ENCODE measurements around the gene PPHLN1.

PPHLN1 gene

GRCh38 chr12:42444192-42444943 lies 118.4 kb downstream of the PPHLN1 start:
- no peak for DNase-seq

GRCh38 chr12:42445891-42446290 lies 119.9 kb downstream of the PPHLN1 start:
- DNase-seq: no peak

- DNase-seq: no peak
These were observed 120.8 kb downstream of the PPHLN1 start for GRCh38 chr12:42446761-42447160.

GRCh38 chr12:42447371-42447786 lies 121.4 kb downstream of the PPHLN1 start:
- no peak for DNase-seq

DNA sequence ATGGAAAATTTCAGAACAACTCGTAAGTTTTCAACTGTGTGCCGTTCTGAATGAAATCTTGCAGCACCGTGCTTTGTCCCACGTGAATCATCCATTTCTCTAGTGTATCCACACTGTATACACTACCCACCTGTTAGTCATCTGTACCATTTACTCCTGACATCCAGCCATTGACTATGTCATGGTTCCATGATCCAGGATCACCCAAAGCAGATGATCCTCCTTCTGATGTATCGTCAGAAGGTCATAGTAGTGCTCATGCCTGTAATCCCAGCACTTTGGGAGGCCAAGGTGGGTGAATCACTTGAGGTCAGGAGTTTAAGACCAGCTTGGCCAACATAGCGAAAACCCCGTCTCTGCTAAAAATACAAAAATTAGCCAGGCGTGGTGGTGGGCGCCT lies 122.9 kb downstream of the PPHLN1 start:
- DNase-seq: no peak

- no peak for DNase-seq
These were observed 124.3 kb downstream of the PPHLN1 start for GRCh38 chr12:42450248-42450647.

- DNase-seq: no peak
These were observed 132.6 kb downstream of the PPHLN1 start for GRCh38 chr12:42458575-42458974.

DNA sequence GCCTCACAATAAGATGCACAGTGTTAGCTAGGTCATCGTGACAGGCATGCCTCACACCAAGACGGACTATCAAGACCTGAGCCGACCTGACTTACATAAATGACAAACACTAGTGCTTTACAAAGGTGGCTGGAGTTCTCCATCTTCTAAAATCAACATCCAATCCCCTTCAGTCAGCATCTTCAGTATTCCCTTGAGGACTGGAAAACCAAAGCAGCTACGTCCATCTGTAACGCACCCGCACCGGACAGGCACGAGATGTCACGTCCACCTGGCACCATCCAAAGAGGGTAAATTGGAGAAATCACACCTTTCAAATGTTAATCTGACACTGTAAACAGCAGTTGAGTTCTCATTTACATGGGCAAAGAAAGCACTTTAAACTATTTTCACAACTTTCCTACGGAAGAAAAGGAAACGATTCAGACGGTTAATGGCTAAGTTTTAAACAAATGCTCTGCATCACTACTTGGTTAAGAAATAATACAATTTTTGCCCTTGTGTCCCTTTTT lies 133.4 kb downstream of the PPHLN1 start:
- no peak for DNase-seq

GRCh38 chr12:42462486-42462885 lies 136.5 kb downstream of the PPHLN1 start:
- no peak for DNase-seq

DNA sequence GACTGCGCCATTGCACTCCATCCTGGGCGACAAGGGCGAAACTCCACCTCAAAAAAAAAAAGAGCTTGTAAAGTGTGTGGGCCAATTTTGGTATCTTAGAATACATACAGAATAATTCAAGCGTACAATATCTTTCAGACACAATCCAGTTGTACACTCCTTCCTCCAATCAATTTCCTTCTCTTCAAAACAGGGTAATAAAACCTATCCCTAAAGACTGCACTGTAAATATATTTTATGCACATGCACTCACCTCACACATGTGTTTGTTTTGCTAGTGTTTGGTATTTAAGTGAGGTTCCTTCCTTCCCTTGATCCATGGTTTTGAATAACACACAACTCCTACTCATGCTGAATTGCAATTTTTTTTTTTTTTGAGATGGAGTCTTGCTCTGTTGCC lies 137.7 kb downstream of the PPHLN1 start:
- no peak for DNase-seq

- no peak for DNase-seq
These were observed 142.4 kb downstream of the PPHLN1 start for GRCh38 chr12:42468341-42468821.

DNA sequence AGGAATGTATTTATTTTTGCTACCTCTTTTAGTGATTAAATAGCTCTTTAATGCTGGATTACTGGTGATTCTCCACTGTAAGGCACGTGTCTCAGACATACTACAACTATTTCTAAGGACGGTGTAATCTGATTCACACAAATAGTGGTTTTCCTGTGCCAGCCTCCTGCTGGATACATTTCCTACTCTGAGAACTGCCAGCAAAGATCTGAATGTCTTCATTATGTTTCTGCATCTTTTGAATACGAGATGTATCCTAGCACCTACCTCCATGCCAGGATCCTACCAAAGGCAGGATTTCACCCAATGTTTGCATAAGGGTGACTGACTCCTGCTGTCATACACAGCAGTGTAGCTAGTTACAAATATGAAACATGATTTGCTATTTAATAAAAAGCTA lies 143.0 kb downstream of the PPHLN1 start:
- peak in 1 of 2 donors; percentile 13 for DNase-seq

DNA sequence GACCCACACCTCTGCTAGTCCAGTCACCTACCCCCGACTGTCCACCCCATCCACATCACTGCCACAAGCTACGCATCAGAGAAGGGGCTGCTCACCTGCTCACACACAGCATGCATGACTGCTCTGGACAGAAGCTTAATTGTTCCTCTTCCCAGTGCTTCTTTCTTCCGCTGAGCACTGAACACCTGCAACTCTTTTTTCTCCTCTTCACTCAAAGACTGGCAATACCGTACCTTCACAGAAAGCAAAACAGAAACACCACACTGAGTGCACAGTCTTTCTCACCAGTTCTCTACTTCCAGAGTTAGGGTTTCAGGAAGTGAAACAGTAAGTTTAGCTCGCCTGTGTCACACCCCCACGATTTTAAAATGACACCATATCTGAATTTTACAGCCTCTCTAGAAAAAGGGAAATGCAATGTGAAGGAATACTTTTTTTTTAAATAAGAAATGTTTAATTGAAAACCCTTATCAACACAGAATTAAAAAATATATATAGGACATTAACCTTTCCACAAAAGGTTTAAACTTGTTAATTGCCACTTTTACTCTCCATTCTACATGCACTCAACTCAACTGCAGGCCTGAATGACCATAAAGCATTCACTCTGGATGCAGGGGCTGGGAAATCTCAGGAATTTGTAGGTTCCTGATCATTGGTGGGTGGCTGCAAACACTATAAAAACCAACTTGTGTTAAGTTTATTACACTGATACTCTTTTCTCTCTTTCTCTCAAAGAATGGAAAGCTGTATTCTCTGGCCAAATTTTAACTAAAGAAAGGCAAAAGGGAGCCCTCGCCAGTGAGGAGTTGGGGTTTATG lies 143.6 kb downstream of the PPHLN1 start:
- peak; percentile 81 to 82 for DNase-seq

- DNase-seq: no peak
These were observed 146.4 kb downstream of the PPHLN1 start for GRCh38 chr12:42472376-42472775.

DNA sequence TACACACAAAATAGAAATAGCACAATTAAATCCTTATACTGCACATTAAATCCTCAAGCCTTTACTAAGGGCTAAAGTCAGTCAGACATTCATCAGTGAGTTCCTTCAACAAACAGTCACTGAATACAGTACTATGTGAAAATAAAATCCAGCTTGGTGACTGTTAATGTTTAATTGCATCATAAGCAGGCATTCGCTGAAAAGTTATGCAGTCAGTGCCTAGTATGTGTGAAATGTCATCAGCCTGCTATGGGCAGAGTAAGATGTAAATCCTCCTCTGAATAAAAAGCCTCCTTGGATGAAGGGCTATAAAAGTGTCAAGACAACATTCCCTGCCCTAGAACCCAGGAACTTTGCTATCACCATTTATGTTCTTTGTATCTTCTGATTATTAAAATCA lies 147.2 kb downstream of the PPHLN1 start:
- no peak for DNase-seq

DNA sequence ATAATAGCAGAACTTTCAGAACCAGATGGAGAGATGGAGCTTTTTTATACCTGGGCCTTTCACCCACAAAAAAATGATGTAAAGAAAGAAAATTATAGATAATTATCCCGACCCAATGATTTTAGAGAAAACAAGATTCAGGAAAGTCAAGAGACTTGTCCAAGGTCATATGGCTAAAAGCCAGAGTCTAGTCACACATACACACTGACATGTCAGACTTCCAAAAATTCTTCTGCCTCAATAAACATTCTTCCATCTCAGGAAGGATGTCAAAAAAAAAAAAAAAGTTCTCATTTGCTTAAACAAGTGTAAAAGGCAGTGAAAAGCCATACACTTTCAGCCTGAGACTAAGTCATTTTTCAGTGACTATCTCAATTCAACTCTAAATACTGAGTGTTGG lies 147.6 kb downstream of the PPHLN1 start:
- no peak for DNase-seq

- DNase-seq: peak; percentile 13 to 31
These were observed 148.4 kb downstream of the PPHLN1 start for GRCh38 chr12:42474391-42474790.

GRCh38 chr12:42475106-42475505 lies 149.1 kb downstream of the PPHLN1 start:
- no peak for DNase-seq

GRCh38 chr12:42477941-42478340 lies 152.0 kb downstream of the PPHLN1 start:
- DNase-seq: no peak

DNA sequence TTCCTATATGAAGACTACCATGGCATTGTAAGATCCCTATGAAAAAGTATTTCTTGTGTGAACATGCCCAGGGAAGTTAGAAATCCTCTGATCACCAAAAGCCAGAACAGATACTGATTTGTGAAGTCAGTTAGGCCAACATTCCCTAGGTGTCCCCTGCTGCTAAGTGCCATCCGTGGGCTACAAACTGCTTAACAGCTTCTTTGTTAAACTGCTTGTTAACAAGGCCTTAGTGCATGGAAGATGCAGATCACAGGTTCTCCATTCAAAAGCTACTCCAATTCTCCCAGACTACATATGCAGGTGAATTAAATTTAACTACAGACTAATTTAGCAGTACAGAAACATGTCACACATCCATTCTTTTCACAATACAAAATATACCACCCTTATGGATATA lies 155.4 kb downstream of the PPHLN1 start:
- DNase-seq: no peak

GRCh38 chr12:42482041-42482747 lies 156.2 kb downstream of the PPHLN1 start:
- no peak for DNase-seq

- peak in 1 of 2 donors; percentile 62 for DNase-seq
These were observed 157.0 kb downstream of the PPHLN1 start for GRCh38 chr12:42482748-42483520.

GRCh38 chr12:42483521-42483790 lies 157.5 kb downstream of the PPHLN1 start:
- DNase-seq: no peak
